AG04450 (cell line): ENCODE data around the gene HNMT. TPM values are rescaled to one million over a fixed set of nuclear protein-coding genes. Genes with fewer than 3 reads are reported as not detected.
"Not testable (repeated sequence)": the region's sequence is repeated elsewhere in the genome, so short reads cannot be mapped to it uniquely, and the experiment has no call there.

Source experiments
- CTCF ChIA-PET: fragments of 300-600, 350-600 bp; formaldehyde crosslinking; extraction: SDS; loops from one replicate; lab custom pipeline; 2022; ENCODE audit warnings: antibody characterized with exemption, inconsistent platforms; lab: Charles Lee
- POLR2A ChIA-PET: fragments of 350-600 bp; formaldehyde crosslinking; extraction: SDS; loops from one replicate; lab custom pipeline; 2021; ENCODE audit warnings: antibody characterized with exemption, inconsistent platforms; lab: Yijun Ruan, JAX
- DNase-seq: peaks from one replicate; pipeline ENCODE4 v3.0.0-alpha.2; 2011; ENCODE audit warnings: low read depth, low spot score
- H3K27ac ChIP-seq: one replicate; pipeline ENCODE4 v1.5.1; 2012; ENCODE audit warnings: low read depth, low read length, control low read depth
- H3K27me3 ChIP-seq: one replicate; pipeline ENCODE4 v1.6.0; 2012; ENCODE audit warnings: low read length; ENCODE audit not compliant: control insufficient read depth, insufficient read depth
- H3K4me3 ChIP-seq: 2 replicates; pipeline ENCODE4 v1.5.1; 2011; ENCODE audit warnings: mild to moderate bottlenecking, low read depth, low read length, control low read depth
- H3K9me3 ChIP-seq: 2 replicates; pipeline ENCODE4 v1.5.1; 2012; ENCODE audit warnings: low read length; ENCODE audit not compliant: control insufficient read depth, insufficient read depth
- CTCF ChIP-seq: IDR thresholded peaks from 2 replicates; pipeline ENCODE4 v1.5.1; 2011; ENCODE audit warnings: low read depth, low read length, control low read depth, inconsistent platforms
- polyA minus RNA-seq: library from RNA; depleted of rRNA, polyadenylated mRNA; stranded (reverse); fragments of >200 nt; gene quantifications from 2 replicates; pipeline ENCODE4 v1.2.3, GENCODE V29; 2011; rRNA and poly(A)+ RNA removed
- polyA plus RNA-seq: library from polyadenylated mRNA; depleted of rRNA; stranded (reverse); fragments of >200 nt; gene quantifications from 2 replicates; pipeline ENCODE4 v1.2.3, GENCODE V29; 2011; rRNA removed

Gene HNMT
- polyA plus RNA-seq = 36.2 and 47.0 TPM in 2 replicates
- 16.6 and 21.1 TPM in 2 replicates for polyA minus RNA-seq

GRCh38 chr2:137964066-137964858 lies at the start of gene HNMT:
Gene HNMT (plus strand): TSS chr2:137964473. CDS start chr2:137964492, 19 bp downstream.
- H3K27ac ChIP-seq = peak within 1 kb of the TSS; percentile 59
- CTCF ChIA-PET = interaction anchor here (0.6 to 2.6 kb wide), 12 partner anchors 13 to 536 kb away, joined by 3 to 9 read pairs (median 4); no protein-coding TSS in a partner anchor
- no peaks in the 10 kb centered on the region for H3K27me3 ChIP-seq
- no peaks in the 10 kb centered on the region for H3K9me3 ChIP-seq
- POLR2A ChIA-PET = interaction anchor here (0.7 to 1.4 kb wide), 5 partner anchors 12 to 108 kb away, joined by 3 to 9 read pairs (median 3); no protein-coding TSS in a partner anchor
- peak within 1 kb of the TSS; percentile 69 for H3K4me3 ChIP-seq
- TF ChIP-seq CTCF = no peak
- no peak for DNase-seq

GRCh38 chr2:137921105-137921880 lies 43.0 kb upstream of the HNMT start:
- POLR2A ChIA-PET = no interaction called here
- CTCF ChIA-PET = no interaction called here

GRCh38 chr2:137922171-137922570 lies 42.1 kb upstream of the HNMT start:
- H3K27me3 ChIP-seq, H3K4me3 ChIP-seq, CTCF ChIA-PET, H3K9me3 ChIP-seq, POLR2A ChIA-PET, DNase-seq, H3K27ac ChIP-seq: not testable (repeated sequence)

More at GRCh38 chr2:137921105-137921880, 43.0 kb upstream of the HNMT start:
- DNase-seq = no peak
- Histone ChIP-seq H3K27ac (no peak overlapping the region), H3K9me3 (no peaks in the 10 kb centered on the region), H3K4me3 (no peak overlapping the region), H3K27me3 (no peaks in the 10 kb centered on the region)
- no peak for TF ChIP-seq CTCF

- ChIA-PET POLR2A (no interaction called here), CTCF (no interaction called here)
- no peak overlapping the region for H3K27ac ChIP-seq
- no peaks in the 10 kb centered on the region for H3K27me3 ChIP-seq
- TF ChIP-seq CTCF = no peak
- H3K4me3 ChIP-seq = no peak overlapping the region
- no peak for DNase-seq
- H3K9me3 ChIP-seq = no peaks in the 10 kb centered on the region
Observed at GRCh38 chr2:137924019-137924418, 40.3 kb upstream of the HNMT start.

GRCh38 chr2:137925599-137925998 lies 38.7 kb upstream of the HNMT start:
- no peak for DNase-seq
- H3K4me3 ChIP-seq = no peak overlapping the region
- ChIA-PET CTCF (interaction anchor here (1.1 to 1.9 kb wide), 3 partner anchors 22 to 165 kb away, joined by 5 to 6 read pairs (median 5); no protein-coding TSS in a partner anchor), POLR2A (no interaction called here)
- no peaks in the 10 kb centered on the region for H3K27me3 ChIP-seq
- no peak for TF ChIP-seq CTCF
- H3K9me3 ChIP-seq = no peaks in the 10 kb centered on the region
- no peak overlapping the region for H3K27ac ChIP-seq
